Thoracic aorta (tissue), 2 donors: ENCODE data around the gene ADM. TPM values are rescaled to one million over a fixed set of nuclear protein-coding genes. Genes with fewer than 3 reads are reported as not detected.

ENCODE experiments used
- ATAC-seq: fragments of 150-250 bp; one replicate; pipeline ENCODE4 v1.8.0; 2017; ENCODE audit warnings: low read depth; ENCODE audit not compliant: insufficient number of reproducible peaks, low FRiP score
- DNase-seq: peaks from one replicate; pipeline ENCODE4 v3.0.0-alpha.2; 2020; ENCODE audit warnings: low spot score
- H3K27ac ChIP-seq, 2 donors: fragments of 200-600 bp; sonication (generic); 1 replicate in 1 of 2; 2 replicates in 1 of 2; pipeline ENCODE4 v1.5.1; 2016; ENCODE audit warnings: mild to moderate bottlenecking in 2 of 2, moderate library complexity in 2 of 2
- H3K27me3 ChIP-seq: fragments of 200-600 bp; sonication (generic); replicated peaks from 2 replicates; pipeline ENCODE4 v1.6.0; 2016; ENCODE audit warnings: mild to moderate bottlenecking; ENCODE audit not compliant: insufficient read depth
- H3K36me3 ChIP-seq: fragments of 200-600 bp; sonication (generic); one replicate; pipeline ENCODE4 v1.5.1; 2016
- H3K4me1 ChIP-seq, 2 donors: fragments of 200-600 bp; sonication (generic); 1 replicate in 1 of 2; 2 replicates in 1 of 2; pipeline versions ENCODE4 v1.5.1 to v1.6.0; 2016; ENCODE audit warnings: low read depth in 2 of 2, mild to moderate bottlenecking in 1 of 2; ENCODE audit not compliant: control insufficient read depth in 1 of 2
- H3K4me3 ChIP-seq: fragments of 200-600 bp; sonication (generic); 2 replicates; pipeline ENCODE4 v1.5.1; 2016; ENCODE audit warnings: mild to moderate bottlenecking
- H3K9me3 ChIP-seq: fragments of 200-600 bp; sonication (generic); 2 replicates; pipeline ENCODE4 v1.5.1; 2016
- CTCF ChIP-seq: fragments of 200-600 bp; sonication (generic); IDR thresholded peaks from one replicate; pipeline ENCODE4 v1.5.1; 2019; ENCODE audit warnings: antibody characterized with exemption
- total RNA-seq, 2 donors: library from RNA; depleted of rRNA; stranded (reverse); fragments of >200 nt; gene quantifications; one replicate each; pipeline versions ENCODE4 v1.1.0 to v1.2.3, GENCODE V29; 2016

ADM gene
- total RNA-seq, 2 donors from 2014 or later: 50.0 to 193 TPM

GRCh38 chr11:10265936-10266335, 38.9 kb upstream of the ADM start:
- Histone ChIP-seq H3K4me1 (peaks cover 5 to 10% of the 10 kb centered on the region in 2 donors), H3K36me3 (no peaks in the 10 kb centered on the region), H3K9me3 (no peaks in the 10 kb centered on the region), H3K4me3 (no peak overlapping the region), H3K27me3 (no peaks in the 10 kb centered on the region), H3K27ac (no peak overlapping the region)
- ATAC-seq: no peak
- DNase-seq: no peak
- no peak for TF ChIP-seq CTCF

- no peak for DNase-seq
- Histone ChIP-seq H3K4me3 (no peak overlapping the region), H3K36me3 (no peaks in the 10 kb centered on the region), H3K27ac (no peak overlapping the region), H3K27me3 (no peaks in the 10 kb centered on the region), H3K4me1 (peaks cover 5 to 10% of the 10 kb centered on the region in 2 donors), H3K9me3 (no peaks in the 10 kb centered on the region)
- ATAC-seq: no peak
- TF ChIP-seq CTCF: no peak
Observed at GRCh38 chr11:10267821-10268220, 37.1 kb upstream of the ADM start.

- Histone ChIP-seq H3K27ac (no peak overlapping the region), H3K9me3 (no peaks in the 10 kb centered on the region), H3K4me3 (no peak overlapping the region), H3K36me3 (no peaks in the 10 kb centered on the region), H3K4me1 (peaks cover 11 to 18% of the 10 kb centered on the region in 2 donors), H3K27me3 (no peaks in the 10 kb centered on the region)
- DNase-seq (no peak), ATAC-seq (no peak)
- TF ChIP-seq CTCF: no peak
Observed at GRCh38 chr11:10268746-10269488, 36.0 kb upstream of the ADM start.

- Histone ChIP-seq H3K27me3 (no peaks in the 10 kb centered on the region), H3K27ac (no peak overlapping the region), H3K4me1 (peaks cover 20 to 22% of the 10 kb centered on the region in 2 donors), H3K36me3 (no peaks in the 10 kb centered on the region), H3K9me3 (no peaks in the 10 kb centered on the region), H3K4me3 (no peak overlapping the region)
- DNase-seq (no peak), ATAC-seq (no peak)
- TF ChIP-seq CTCF: no peak
Observed at GRCh38 chr11:10272132-10272531, 32.7 kb upstream of the ADM start.

- H3K27me3 ChIP-seq: no peaks in the 10 kb centered on the region
- no peak overlapping the region for H3K4me3 ChIP-seq
- H3K9me3 ChIP-seq: no peaks in the 10 kb centered on the region
- ATAC-seq (no peak), DNase-seq (no peak)
- peaks cover 17 to 22% of the 10 kb centered on the region in 2 donors for H3K4me1 ChIP-seq
- H3K36me3 ChIP-seq: no peaks in the 10 kb centered on the region
- H3K27ac ChIP-seq: no peak overlapping the region
- TF ChIP-seq CTCF: no peak
Observed at GRCh38 chr11:10273738-10274137, 31.1 kb upstream of the ADM start.
